Liver (tissue), 9 donors: ENCODE data around the gene ACVR1C. TPM values are rescaled to one million over a fixed set of nuclear protein-coding genes. Genes with fewer than 3 reads are reported as not detected.

Source experiments
- DNase-seq: peaks from one replicate; pipeline ENCODE4 v3.0.0-alpha.2; 2017; ENCODE audit warnings: low spot score
- H3K27ac ChIP-seq, 2 donors: one replicate each; pipeline ENCODE4 v1.7.0; 2013; ENCODE audit warnings: inconsistent platforms in 2 of 2, low read length in 2 of 2, control low read depth in 1 of 2, low read depth in 1 of 2, mild to moderate bottlenecking in 1 of 2
- H3K27me3 ChIP-seq, 4 donors: one replicate each; pipeline versions ENCODE4 v1.6.1 to v1.7.0; 2013; ENCODE audit warnings: low read length in 3 of 4, inconsistent platforms in 1 of 4, mild to moderate bottlenecking in 1 of 4, moderate library complexity in 1 of 4; ENCODE audit not compliant: control insufficient read depth in 4 of 4, insufficient read depth in 4 of 4
- H3K36me3 ChIP-seq, 4 donors: one replicate each; pipeline versions ENCODE4 v1.6.1 to v1.7.0; 2013; ENCODE audit warnings: low read length in 3 of 4, mild to moderate bottlenecking in 3 of 4, low read depth in 1 of 4, moderate library complexity in 1 of 4; ENCODE audit not compliant: control insufficient read depth in 4 of 4, insufficient read depth in 3 of 4
- H3K4me1 ChIP-seq, 4 donors: one replicate each; pipeline versions ENCODE4 v1.6.1 to v1.7.0; 2013; ENCODE audit warnings: low read length in 3 of 4, mild to moderate bottlenecking in 3 of 4, moderate library complexity in 1 of 4; ENCODE audit not compliant: control insufficient read depth in 4 of 4, insufficient read depth in 4 of 4
- H3K4me3 ChIP-seq, 3 donors: one replicate each; pipeline versions ENCODE4 v1.6.1 to v1.7.0; 2013; ENCODE audit warnings: low read length in 3 of 3, control low read depth in 1 of 3, low read depth in 1 of 3, mild to moderate bottlenecking in 1 of 3
- H3K9ac ChIP-seq, 2 donors: one replicate each; pipeline ENCODE4 v1.7.0; 2013; ENCODE audit warnings: low read length in 2 of 2, mild to moderate bottlenecking in 2 of 2, moderate library complexity in 2 of 2, control low read depth in 1 of 2, low read depth in 1 of 2
- H3K9me3 ChIP-seq, 4 donors: one replicate each; pipeline versions ENCODE4 v1.6.1 to v1.7.0; 2013; ENCODE audit warnings: low read length in 3 of 4; ENCODE audit not compliant: control insufficient read depth in 4 of 4
- FOXA2 ChIP-seq: IDR thresholded peaks from 2 replicates; pipeline ENCODE4 v1.6.1; 2016; ENCODE audit warnings: antibody characterized with exemption
- GABPA ChIP-seq, 2 donors: IDR thresholded peaks in 1 of 2; conservative IDR thresholded peaks in 1 of 2; 2 replicates each; pipeline ENCODE4 v1.6.1; 2016; ENCODE audit warnings: antibody characterized with exemption in 2 of 2, mild to moderate bottlenecking in 1 of 2, moderate library complexity in 1 of 2
- HNF4A ChIP-seq, 2 donors: conservative IDR thresholded peaks; 2 replicates each; pipeline ENCODE4 v1.6.1; 2016; ENCODE audit warnings: antibody characterized with exemption in 2 of 2, mild to moderate bottlenecking in 2 of 2
- JUND ChIP-seq, 2 donors: IDR thresholded peaks; 2 replicates each; pipeline ENCODE4 v1.6.1; 2016; ENCODE audit warnings: antibody characterized with exemption in 2 of 2
- NR2F2 ChIP-seq: IDR thresholded peaks from 2 replicates; pipeline ENCODE4 v1.6.1; 2016; ENCODE audit warnings: antibody characterized with exemption
- RAD21 ChIP-seq, 2 donors: IDR thresholded peaks; 2 replicates each; pipeline ENCODE4 v1.6.1; 2016; ENCODE audit warnings: antibody characterized with exemption in 2 of 2, mild to moderate bottlenecking in 2 of 2
- REST ChIP-seq: IDR thresholded peaks from 2 replicates; pipeline ENCODE4 v1.6.1; 2016; ENCODE audit warnings: antibody characterized with exemption, mild to moderate bottlenecking
- RXRA ChIP-seq, 2 donors: IDR thresholded peaks; 2 replicates each; pipeline ENCODE4 v1.6.1; 2017 to 2018; ENCODE audit warnings: antibody characterized with exemption in 2 of 2, mild to moderate bottlenecking in 1 of 2
- TAF1 ChIP-seq: conservative IDR thresholded peaks from 2 replicates; pipeline ENCODE4 v1.6.1; 2016; ENCODE audit warnings: antibody characterized with exemption, mild to moderate bottlenecking
- YY1 ChIP-seq: IDR thresholded peaks from 2 replicates; pipeline ENCODE4 v1.6.1; 2016; ENCODE audit warnings: antibody characterized with exemption, mild to moderate bottlenecking
- ZBTB33 ChIP-seq: IDR thresholded peaks from 2 replicates; pipeline ENCODE4 v1.6.1; 2016; ENCODE audit warnings: antibody characterized with exemption
- WGBS: extraction: QIAGEN DNeasy Blood & Tissue Kit; methylation state at CpG from one replicate; pipeline ENCODE4 v1.1.7; 2013; 5-methylcytosine and 5-hydroxymethylcytosine counted together
- polyA plus RNA-seq, 2 donors: library from polyadenylated mRNA; stranded (reverse) in 1 of 2; unstranded in 1 of 2; fragments of 200-250 nt in 1 of 2; fragments of >200 nt in 1 of 2; fragmentation: Nextera tagmentation in 1 of 2; extraction: Ambion mirVana in 1 of 2; gene quantifications; one replicate each; pipeline versions ENCODE4 v1.2.1 to v1.2.3, GENCODE V29; 2013 to 2015
- total RNA-seq, 2 donors: library from RNA; depleted of rRNA; stranded (reverse); fragments of >200 nt; gene quantifications; one replicate each; pipeline ENCODE4 v1.2.3, GENCODE V29; 2014
- TF ChIP-seq, protein P1 (sequence below): fragments of 150-350 bp; IDR thresholded peaks from 2 replicates; pipeline ENCODE4 v1.5.1; 2017; ENCODE audit warnings: improper control_type of control experiment, low read depth, low read length; ENCODE audit not compliant: missing input control
- TF ChIP-seq, protein P2 (sequence below): IDR thresholded peaks from 2 replicates; pipeline ENCODE4 v1.6.1; 2016; ENCODE audit warnings: antibody characterized with exemption
- donor health status: healthy.
- donor health status: healthy.
- donor health status: healthy.
- donor health status: healthy.
- donor health status: healthy.

Gene ACVR1C
- total and polyA plus RNA-seq, 4 donors: 0.19 to 2.5 (median 0.73) TPM

DNA sequence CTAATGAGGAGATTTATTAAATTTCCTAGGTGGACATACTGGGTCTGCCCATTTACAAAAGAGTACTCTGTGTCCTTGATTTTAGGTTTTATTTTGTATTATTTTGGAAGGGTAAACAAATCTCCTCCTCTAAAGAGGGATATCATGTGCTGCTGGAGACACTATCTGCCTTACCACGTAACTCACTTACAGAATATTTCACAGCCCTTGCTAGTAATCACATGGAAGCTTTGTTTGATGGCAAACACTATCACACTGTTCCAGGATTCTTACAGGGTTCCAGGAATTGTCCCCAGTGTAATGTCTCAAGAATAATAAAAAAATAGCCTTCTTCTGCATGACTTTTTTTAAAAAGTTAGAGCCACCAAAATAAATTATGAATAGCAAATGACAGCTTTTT is 29.2 kb upstream of the ACVR1C start:
- TF ChIP-seq RXRA (IDR thresholded peaks at IDR 0.05) (no peak), RAD21 (IDR thresholded peaks at IDR 0.05) (no peak), FOXA2 (no peak), REST (no peak), TAF1 (no peak), GABPA (IDR thresholded peaks at IDR 0.05 in 1 of 2, conservative IDR thresholded peaks at IDR 0.05 in 1 of 2) (no peak)
- TF ChIP-seq, protein P1, sequence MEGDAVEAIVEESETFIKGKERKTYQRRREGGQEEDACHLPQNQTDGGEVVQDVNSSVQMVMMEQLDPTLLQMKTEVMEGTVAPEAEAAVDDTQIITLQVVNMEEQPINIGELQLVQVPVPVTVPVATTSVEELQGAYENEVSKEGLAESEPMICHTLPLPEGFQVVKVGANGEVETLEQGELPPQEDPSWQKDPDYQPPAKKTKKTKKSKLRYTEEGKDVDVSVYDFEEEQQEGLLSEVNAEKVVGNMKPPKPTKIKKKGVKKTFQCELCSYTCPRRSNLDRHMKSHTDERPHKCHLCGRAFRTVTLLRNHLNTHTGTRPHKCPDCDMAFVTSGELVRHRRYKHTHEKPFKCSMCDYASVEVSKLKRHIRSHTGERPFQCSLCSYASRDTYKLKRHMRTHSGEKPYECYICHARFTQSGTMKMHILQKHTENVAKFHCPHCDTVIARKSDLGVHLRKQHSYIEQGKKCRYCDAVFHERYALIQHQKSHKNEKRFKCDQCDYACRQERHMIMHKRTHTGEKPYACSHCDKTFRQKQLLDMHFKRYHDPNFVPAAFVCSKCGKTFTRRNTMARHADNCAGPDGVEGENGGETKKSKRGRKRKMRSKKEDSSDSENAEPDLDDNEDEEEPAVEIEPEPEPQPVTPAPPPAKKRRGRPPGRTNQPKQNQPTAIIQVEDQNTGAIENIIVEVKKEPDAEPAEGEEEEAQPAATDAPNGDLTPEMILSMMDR: no peak
- Histone ChIP-seq H3K9me3 (no peaks in the 10 kb centered on the region), H3K27ac (no peak overlapping the region), H3K9ac (no peak overlapping the region), H3K4me1 (no peaks in the 10 kb centered on the region), H3K27me3 (no peaks in the 10 kb centered on the region), H3K36me3 (no peaks in the 10 kb centered on the region), H3K4me3 (no peak overlapping the region)
- WGBS: 90% methylated on average over 1 of the region's 1 CpG
- no peak for DNase-seq

DNA sequence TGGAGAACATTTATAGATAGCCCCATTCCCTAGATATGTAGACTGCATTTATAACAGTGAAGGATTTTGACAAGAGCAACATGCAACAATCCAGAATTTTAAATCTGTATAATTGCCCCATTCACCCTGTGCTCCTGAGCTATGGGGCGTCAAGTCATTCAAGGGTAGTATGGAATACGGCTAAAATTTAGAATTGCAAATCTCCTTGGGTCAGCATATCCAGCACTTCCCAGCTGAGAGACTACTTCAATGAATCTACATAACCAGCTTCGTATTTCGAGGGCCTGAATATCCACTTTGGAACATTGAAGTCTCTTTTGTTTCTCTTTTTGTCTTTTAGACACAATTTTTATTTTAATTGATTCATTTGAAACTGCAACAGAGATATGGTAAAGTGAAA is 28.4 kb upstream of the ACVR1C start:
- Histone ChIP-seq H3K9ac (no peak overlapping the region), H3K4me1 (no peaks in the 10 kb centered on the region), H3K9me3 (no peaks in the 10 kb centered on the region), H3K4me3 (no peak overlapping the region), H3K36me3 (no peaks in the 10 kb centered on the region), H3K27me3 (no peaks in the 10 kb centered on the region), H3K27ac (no peak overlapping the region)
- TF ChIP-seq GABPA (IDR thresholded peaks at IDR 0.05 in 1 of 2, conservative IDR thresholded peaks at IDR 0.05 in 1 of 2): no peak
- TF ChIP-seq, protein P1: no peak
- no peak for TF ChIP-seq NR2F2
- no peak for TF ChIP-seq REST
- TF ChIP-seq ZBTB33: no peak
- no peak for TF ChIP-seq RXRA (IDR thresholded peaks at IDR 0.05)
- no peak for TF ChIP-seq HNF4A (conservative IDR thresholded peaks at IDR 0.05)
- TF ChIP-seq YY1: no peak
- TF ChIP-seq, protein P2, sequence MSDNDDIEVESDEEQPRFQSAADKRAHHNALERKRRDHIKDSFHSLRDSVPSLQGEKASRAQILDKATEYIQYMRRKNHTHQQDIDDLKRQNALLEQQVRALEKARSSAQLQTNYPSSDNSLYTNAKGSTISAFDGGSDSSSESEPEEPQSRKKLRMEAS: no peak
- TF ChIP-seq JUND (IDR thresholded peaks at IDR 0.05): no peak
- no peak for DNase-seq
- 93% methylated on average over 4 of the region's 4 CpGs for WGBS
